NCI-H345 (cell line): ENCODE data around the gene FAM133A.
A peak's percentile ranks its signal among the peaks of the same experiment; 100 is the strongest.

Experiments
- DNase-seq: peaks from one replicate; lab custom pipeline; 2025; lab: John Stamatoyannopoulos, UW

The FAM133A gene

GRCh38 chrX:93673869-93674271 lies at the start of gene FAM133A:
Gene FAM133A, plus strand, starts transcription at chrX:93674206. Its CDS starts 35,214 bp downstream, at chrX:93709420.
- peak; percentile 31 for DNase-seq

- no peak for DNase-seq
Measured at GRCh38 chrX:93637591-93637990, 36.4 kb upstream of the FAM133A start.

GRCh38 chrX:93649381-93649780 lies 24.6 kb upstream of the FAM133A start:
- DNase-seq = no peak

GRCh38 chrX:93660575-93660974 lies 13.4 kb upstream of the FAM133A start:
- DNase-seq = no peak

GRCh38 chrX:93673056-93673868 lies 744 bp upstream of the FAM133A start, which contains the start of gene NAP1L3:
Gene NAP1L3, minus strand, starts transcription at chrX:93673578. Its CDS starts 274 bp downstream, at chrX:93673304.
- DNase-seq = peak; percentile 88

- DNase-seq = no peak
Measured at GRCh38 chrX:93695981-93696380, 22.0 kb downstream of the FAM133A start.

GRCh38 chrX:93703701-93704100 lies 29.7 kb downstream of the FAM133A start:
- no peak for DNase-seq

GRCh38 chrX:93711076-93711475 lies 37.1 kb downstream of the FAM133A start:
- DNase-seq = no peak

GRCh38 chrX:93741811-93742210 lies 67.8 kb downstream of the FAM133A start:
- DNase-seq = no peak

GRCh38 chrX:93760163-93760562 lies 86.2 kb downstream of the FAM133A start:
- no peak for DNase-seq
